ENCODE data around the gene PLA2G5.
"Not testable (repeated sequence)": the region's sequence is repeated elsewhere in the genome, so short reads cannot be mapped to it uniquely, and the experiment has no call there.

Gene PLA2G5

DNA sequence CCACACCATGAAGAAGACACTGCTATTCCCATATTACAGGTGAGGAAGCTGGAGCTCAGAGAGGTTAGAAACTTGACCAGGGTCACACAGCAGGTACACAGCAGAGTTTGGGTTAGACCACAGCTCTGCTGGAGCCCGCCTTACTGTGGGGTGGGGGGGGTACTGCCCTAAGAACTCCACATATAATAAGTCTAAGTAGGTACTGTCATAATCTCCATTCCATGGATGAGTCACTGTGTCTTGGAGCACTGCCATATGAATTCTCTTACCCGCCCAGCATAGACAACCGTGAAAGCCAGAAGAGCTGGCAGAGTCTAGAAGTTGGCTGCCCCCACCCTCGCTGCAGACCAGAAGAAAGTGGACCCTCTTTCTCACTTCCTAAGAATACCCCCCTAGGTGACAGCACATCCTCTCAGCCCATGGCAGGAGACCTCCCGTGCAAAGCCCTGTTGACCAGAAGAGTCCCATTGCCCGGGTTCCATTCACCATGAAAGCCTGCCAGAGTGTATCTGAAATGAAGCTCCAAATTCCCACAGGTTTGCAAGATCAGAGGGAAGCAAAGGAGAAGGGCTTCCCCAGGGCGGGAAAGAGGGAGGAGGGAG, 54.6 kb downstream of the PLA2G5 start:
- no peak overlapping the region for H3K4me3 ChIP-seq (ENCODE audit: low read depth, low read length)
- TF ChIP-seq, protein P1, sequence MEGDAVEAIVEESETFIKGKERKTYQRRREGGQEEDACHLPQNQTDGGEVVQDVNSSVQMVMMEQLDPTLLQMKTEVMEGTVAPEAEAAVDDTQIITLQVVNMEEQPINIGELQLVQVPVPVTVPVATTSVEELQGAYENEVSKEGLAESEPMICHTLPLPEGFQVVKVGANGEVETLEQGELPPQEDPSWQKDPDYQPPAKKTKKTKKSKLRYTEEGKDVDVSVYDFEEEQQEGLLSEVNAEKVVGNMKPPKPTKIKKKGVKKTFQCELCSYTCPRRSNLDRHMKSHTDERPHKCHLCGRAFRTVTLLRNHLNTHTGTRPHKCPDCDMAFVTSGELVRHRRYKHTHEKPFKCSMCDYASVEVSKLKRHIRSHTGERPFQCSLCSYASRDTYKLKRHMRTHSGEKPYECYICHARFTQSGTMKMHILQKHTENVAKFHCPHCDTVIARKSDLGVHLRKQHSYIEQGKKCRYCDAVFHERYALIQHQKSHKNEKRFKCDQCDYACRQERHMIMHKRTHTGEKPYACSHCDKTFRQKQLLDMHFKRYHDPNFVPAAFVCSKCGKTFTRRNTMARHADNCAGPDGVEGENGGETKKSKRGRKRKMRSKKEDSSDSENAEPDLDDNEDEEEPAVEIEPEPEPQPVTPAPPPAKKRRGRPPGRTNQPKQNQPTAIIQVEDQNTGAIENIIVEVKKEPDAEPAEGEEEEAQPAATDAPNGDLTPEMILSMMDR (IDR thresholded peaks at IDR 0.05; ENCODE audit: low read depth, low read length), result no peak
- TF ChIP-seq MYC (IDR thresholded peaks at IDR 0.05; ENCODE audit: low read depth, low read length) (no peak), POLR2A (IDR thresholded peaks at IDR 0.05; ENCODE audit: extremely low read depth, insufficient read length) (no peak)
- TF ChIP-seq, protein P2, sequence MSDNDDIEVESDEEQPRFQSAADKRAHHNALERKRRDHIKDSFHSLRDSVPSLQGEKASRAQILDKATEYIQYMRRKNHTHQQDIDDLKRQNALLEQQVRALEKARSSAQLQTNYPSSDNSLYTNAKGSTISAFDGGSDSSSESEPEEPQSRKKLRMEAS (IDR thresholded peaks at IDR 0.05; ENCODE audit: low read depth, low read length), result no peak
- DNase-seq (ENCODE audit: low read depth), result no peak

DNA sequence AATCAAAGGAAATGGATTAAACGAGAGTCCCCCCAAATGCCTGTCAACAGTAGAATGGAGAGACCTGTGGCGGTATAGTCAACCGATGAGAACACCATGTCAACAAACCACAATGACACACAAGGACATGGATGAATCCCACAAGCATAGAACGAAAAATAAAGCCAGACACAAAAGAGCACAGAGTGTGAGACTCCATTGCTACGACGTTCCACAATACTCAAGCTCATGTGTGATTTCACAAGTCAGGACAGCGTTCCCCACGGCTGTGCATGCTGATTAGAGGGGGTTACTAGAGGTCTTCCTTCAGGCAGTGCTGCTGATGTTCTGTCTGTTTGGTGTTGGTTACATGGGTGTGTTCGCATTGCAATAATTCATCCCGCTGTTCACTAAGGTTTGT, 55.1 kb downstream of the PLA2G5 start:
- TF ChIP-seq POLR2A (IDR thresholded peaks at IDR 0.05; ENCODE audit: extremely low read depth, insufficient read length) (no peak), MYC (IDR thresholded peaks at IDR 0.05; ENCODE audit: low read depth, low read length) (no peak)
- TF ChIP-seq, protein P1 (IDR thresholded peaks at IDR 0.05; ENCODE audit: low read depth, low read length), result no peak
- TF ChIP-seq, protein P2 (IDR thresholded peaks at IDR 0.05; ENCODE audit: low read depth, low read length), result no peak
- DNase-seq (ENCODE audit: low read depth), result no peak
- no peak overlapping the region for H3K4me3 ChIP-seq (ENCODE audit: low read depth, low read length)

DNA sequence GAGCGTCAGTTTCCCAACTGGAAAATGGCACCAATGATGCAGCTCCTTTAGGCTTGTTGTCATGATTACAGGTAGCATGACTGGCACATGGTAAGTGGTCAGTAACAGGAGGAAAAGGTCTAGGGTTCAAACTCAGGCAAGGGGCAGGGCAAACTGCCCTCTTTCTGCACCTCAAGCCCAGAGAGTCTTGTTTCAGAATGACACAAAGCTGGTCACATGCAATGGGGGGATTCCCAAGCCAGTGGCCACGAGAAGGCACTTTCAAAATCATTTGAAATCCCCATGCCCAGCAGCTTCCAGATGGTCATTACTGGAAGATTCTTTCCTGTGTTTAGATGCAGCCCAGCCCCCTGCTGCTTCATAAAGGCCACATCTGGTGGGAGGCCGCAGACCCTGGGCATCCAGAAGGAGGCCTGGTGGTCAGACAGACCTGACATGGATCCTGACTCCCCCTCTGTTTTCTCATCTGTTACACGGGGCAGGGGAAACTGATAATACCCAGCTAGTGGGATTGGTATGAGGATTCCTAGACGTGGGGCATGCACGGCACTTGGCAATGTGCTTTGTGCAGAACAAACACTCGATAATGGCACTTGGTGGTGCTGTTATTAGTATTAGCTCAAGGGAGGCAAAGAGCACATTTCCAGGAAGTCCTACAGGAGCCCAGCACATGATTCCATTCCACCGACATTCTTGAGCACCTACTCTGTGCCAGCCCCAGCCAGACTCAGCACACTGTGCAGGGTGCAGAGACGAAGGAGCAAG, 56.2 kb downstream of the PLA2G5 start:
- no peak for TF ChIP-seq MYC (IDR thresholded peaks at IDR 0.05; ENCODE audit: low read depth, low read length)
- TF ChIP-seq, protein P1 (IDR thresholded peaks at IDR 0.05; ENCODE audit: low read depth, low read length), result no peak
- TF ChIP-seq POLR2A (IDR thresholded peaks at IDR 0.05; ENCODE audit: extremely low read depth, insufficient read length), result no peak
- TF ChIP-seq, protein P2 (IDR thresholded peaks at IDR 0.05; ENCODE audit: low read depth, low read length), result no peak
- H3K4me3 ChIP-seq (ENCODE audit: low read depth, low read length), result no peak overlapping the region
- no peak for DNase-seq (ENCODE audit: low read depth)

DNA sequence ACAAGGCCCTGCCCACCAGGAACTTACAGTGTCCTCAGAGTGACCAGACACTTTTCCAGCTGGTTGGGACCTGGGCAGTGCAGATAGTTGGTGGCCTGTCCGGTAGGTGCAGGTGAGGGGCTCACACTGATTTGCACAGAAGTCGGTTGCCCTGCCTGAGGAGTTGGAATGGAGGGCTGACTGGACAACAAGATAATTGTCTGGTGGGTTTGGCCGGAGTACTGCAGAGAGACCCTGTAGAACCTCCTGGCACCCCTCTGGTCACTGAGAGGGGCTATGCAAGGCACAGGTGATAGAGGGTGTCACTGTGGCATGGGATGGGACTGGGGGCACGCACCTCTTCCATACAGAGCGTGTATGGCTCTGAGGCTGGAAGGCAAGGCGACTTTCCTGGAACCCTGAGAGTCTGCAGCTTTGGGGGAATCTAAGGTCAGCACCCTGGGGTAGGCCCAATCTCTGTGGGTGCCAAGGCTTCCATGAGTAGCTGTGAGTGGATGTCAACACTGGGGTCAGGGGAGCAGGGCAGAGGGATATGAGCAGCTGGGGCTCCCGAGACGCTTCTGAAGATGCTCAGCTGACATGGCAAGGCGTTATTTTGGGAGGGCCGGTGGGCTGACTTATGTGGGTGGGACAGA, 56.9 kb downstream of the PLA2G5 start:
- no peak for DNase-seq (ENCODE audit: low read depth)
- no peak overlapping the region for H3K4me3 ChIP-seq (ENCODE audit: low read depth, low read length)
- TF ChIP-seq MYC (IDR thresholded peaks at IDR 0.05; ENCODE audit: low read depth, low read length) (no peak), POLR2A (IDR thresholded peaks at IDR 0.05; ENCODE audit: extremely low read depth, insufficient read length) (no peak)
- TF ChIP-seq, protein P1 (IDR thresholded peaks at IDR 0.05; ENCODE audit: low read depth, low read length), result no peak
- TF ChIP-seq, protein P2 (IDR thresholded peaks at IDR 0.05; ENCODE audit: low read depth, low read length), result no peak

DNA sequence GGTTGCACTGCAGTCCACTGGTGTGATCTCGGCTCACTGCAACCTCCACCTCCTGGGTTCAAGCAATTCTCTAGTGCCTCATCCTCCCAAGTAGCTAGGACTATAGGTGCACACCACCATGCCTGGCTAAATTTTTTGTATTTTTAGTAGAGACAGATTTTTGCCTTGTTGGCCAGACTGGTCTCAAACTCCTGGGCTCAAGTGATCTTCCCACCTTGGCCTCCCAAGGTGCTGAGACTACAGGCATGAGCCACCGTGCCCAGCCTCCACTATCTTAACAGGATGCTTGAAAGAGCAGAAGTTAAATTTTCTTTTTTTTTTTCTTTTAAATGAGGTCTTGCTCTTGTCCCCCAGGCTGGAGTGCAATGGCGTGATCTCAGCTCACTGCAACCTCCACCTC, 60.5 kb downstream of the PLA2G5 start:
- DNase-seq (ENCODE audit: low read depth); H3K4me3 ChIP-seq (ENCODE audit: low read depth, low read length): not testable (repeated sequence)

DNA sequence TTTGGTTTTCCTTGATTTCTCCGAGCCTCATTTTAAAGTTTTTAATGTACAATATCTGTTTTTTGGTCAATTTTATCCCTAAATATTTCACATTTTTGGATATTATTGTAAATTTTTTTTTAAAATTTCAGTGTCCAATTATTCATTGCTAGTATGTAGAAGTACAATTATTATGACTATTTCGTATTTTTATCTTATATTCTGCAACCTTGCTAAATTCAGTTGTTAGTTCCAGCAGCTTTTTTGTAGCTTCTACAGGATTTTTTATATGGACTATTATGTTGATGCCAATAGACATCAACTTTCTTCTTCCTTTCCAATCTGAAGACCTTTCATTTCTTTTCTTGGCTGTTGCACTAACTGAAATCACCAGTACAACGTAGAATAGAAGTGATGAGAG, 65.0 kb downstream of the PLA2G5 start:
- no peak overlapping the region for H3K4me3 ChIP-seq (ENCODE audit: low read depth, low read length)
- no peak for DNase-seq (ENCODE audit: low read depth)
- no peak for TF ChIP-seq POLR2A (IDR thresholded peaks at IDR 0.05; ENCODE audit: extremely low read depth, insufficient read length)
- no peak for TF ChIP-seq MYC (IDR thresholded peaks at IDR 0.05; ENCODE audit: low read depth, low read length)
- TF ChIP-seq, protein P2 (IDR thresholded peaks at IDR 0.05; ENCODE audit: low read depth, low read length), result no peak

Data from NB4 (cell line).